Measurements from ENCODE around the gene RAB8B.

The RAB8B gene

GRCh38 chr15:63169788-63170187, 19.6 kb upstream of the RAB8B start:
- TF ChIP-seq CTCF (IDR thresholded peaks at IDR 0.05) = no peak

DNA sequence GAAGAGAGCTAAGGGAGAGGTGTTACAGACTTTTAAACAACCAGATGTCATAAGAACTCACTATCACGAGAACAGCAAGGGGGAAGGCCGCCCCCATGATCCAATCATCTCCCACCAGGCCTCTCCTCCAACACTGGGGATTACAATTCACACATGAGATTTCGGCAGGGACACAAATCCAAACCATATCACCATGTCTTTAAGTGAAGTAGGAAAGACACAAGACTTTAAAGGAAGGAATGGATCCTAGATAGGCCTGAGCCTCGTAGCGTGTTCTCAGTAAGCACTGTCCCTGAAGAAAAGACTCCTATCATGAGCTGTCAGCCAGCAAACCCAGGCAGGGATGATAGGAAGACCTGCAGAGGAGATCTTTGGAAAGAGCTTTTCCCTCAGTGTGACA, 17.0 kb upstream of the RAB8B start:
- TF ChIP-seq CTCF (IDR thresholded peaks at IDR 0.05) = no peak

GRCh38 chr15:63172851-63173451, 16.5 kb upstream of the RAB8B start:
- TF ChIP-seq CTCF (IDR thresholded peaks at IDR 0.05) = no peak

DNA sequence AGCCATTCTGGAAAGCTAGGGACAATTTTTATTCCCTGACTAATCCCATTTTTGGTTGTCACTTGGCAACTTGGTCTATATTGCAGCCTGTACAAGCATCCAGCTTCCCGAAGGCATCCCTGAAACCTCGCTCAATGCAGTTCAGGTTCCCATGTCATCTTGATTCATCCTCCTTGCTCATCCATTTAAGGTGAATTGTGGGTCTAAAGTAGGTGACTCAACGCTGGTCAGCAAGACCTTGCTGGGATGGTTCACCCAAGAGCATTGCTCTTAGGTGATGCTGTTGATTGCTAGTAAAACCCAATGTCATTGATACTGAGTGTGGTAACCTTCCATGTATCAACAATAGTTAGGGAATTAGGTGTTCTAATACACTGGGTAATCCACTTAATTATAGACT, 13.1 kb upstream of the RAB8B start:
- no peak for TF ChIP-seq CTCF (IDR thresholded peaks at IDR 0.05)

DNA sequence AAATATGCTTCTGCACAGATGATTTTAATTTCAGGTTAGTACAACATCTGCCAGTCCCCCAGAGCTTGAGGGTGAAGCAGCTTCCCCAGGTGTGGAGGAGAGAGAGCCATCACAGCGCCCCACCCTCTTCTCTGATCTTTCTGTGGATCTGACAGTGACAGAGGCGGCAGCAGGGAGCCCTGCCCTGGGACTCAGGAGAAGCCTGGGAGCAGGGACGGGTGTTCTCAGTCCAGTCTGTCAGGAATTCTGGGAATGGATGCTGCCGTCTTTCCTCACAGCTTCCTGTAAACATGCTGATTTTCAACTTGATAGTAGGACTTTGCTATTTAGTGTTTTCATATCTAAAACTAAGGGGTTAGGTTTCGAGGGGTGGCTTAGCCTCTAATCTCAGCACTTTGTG, 11.4 kb upstream of the RAB8B start:
- TF ChIP-seq CTCF (IDR thresholded peaks at IDR 0.05) = no peak

GRCh38 chr15:63180746-63181145, 8.7 kb upstream of the RAB8B start:
- no peak for TF ChIP-seq CTCF (IDR thresholded peaks at IDR 0.05)

DNA sequence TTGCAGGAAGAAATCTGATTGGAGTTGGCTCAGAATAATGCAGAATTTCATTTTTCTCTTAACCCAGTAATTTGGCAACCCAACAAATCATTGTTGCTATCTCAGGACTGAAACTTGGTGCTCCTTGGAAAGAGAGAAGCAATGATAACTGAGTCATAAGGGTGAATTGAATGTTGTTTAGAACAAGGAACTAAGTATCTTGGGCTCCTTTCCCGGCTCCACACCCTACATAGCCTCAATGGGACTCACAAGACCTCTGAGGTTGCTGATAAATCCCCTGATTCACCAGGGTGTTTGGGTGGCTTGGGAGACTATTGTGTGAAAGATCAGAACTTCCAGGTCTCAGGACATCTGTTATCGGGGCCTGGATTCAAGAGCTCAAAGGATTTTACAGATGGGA, 7.8 kb upstream of the RAB8B start:
- TF ChIP-seq CTCF (IDR thresholded peaks at IDR 0.05) = no peak

DNA sequence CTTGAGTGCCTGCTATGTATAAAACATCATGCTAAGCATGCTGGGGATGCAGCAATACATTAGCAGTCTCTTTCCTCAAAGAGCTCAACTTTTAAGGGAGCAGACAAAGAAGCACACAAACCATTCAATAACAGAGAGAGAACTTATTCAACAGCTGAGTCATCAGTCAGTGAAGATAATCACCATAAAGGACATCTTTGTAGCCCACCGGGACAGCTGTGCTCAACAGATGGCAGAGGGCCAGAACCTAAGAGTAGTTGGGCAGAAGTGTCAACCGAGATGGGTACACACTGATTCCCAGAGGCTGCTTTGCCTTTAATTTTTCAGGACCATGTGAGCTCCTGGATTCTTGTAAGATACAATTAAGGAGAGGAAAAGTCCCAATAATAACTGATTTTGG, 4.2 kb upstream of the RAB8B start:
- TF ChIP-seq CTCF (IDR thresholded peaks at IDR 0.05) = no peak
